WI38 (cell line): Measurements from ENCODE around the gene SDCBP2.

Source experiments
- H3K4me3 ChIP-seq: 2 replicates; pipeline ENCODE4 v1.5.1; 2011; ENCODE audit warnings: low read depth, mild to moderate bottlenecking, control low read depth, low read length
- CTCF ChIP-seq: IDR thresholded peaks from 2 replicates; pipeline ENCODE4 v1.5.1; 2012; ENCODE audit warnings: low read depth, mild to moderate bottlenecking, control low read depth, low read length

SDCBP2 gene

GRCh38 chr20:1308702-1309095 lies 20.2 kb downstream of the SDCBP2 start:
- H3K4me3 ChIP-seq: no peak overlapping the region
- TF ChIP-seq CTCF: no peak

- no peak overlapping the region for H3K4me3 ChIP-seq
- no peak for TF ChIP-seq CTCF
Measured at GRCh38 chr20:1308067-1308701, 20.8 kb downstream of the SDCBP2 start.

- no peak overlapping the region for H3K4me3 ChIP-seq
- TF ChIP-seq CTCF: no peak
Measured at GRCh38 chr20:1307571-1307971, 21.4 kb downstream of the SDCBP2 start.

GRCh38 chr20:1307171-1307570 lies 21.8 kb downstream of the SDCBP2 start:
- H3K4me3 ChIP-seq: no peak overlapping the region
- TF ChIP-seq CTCF: no peak

- no peak for TF ChIP-seq CTCF
- no peak overlapping the region for H3K4me3 ChIP-seq
Measured at GRCh38 chr20:1306316-1307135, 22.4 kb downstream of the SDCBP2 start.

- TF ChIP-seq CTCF: no peak
- no peak overlapping the region for H3K4me3 ChIP-seq
Measured at GRCh38 chr20:1305712-1306111, 23.2 kb downstream of the SDCBP2 start.
